ENCODE results near the gene RAB20. TPM values are rescaled to one million over a fixed set of nuclear protein-coding genes. Genes with fewer than 3 reads are reported as not detected.
"Not testable (repeated sequence)": the region's sequence is repeated elsewhere in the genome, so short reads cannot be mapped to it uniquely, and the experiment has no call there.

The RAB20 gene
- total RNA-seq, 1 donor from 2014 or later = 13.8 TPM

DNA sequence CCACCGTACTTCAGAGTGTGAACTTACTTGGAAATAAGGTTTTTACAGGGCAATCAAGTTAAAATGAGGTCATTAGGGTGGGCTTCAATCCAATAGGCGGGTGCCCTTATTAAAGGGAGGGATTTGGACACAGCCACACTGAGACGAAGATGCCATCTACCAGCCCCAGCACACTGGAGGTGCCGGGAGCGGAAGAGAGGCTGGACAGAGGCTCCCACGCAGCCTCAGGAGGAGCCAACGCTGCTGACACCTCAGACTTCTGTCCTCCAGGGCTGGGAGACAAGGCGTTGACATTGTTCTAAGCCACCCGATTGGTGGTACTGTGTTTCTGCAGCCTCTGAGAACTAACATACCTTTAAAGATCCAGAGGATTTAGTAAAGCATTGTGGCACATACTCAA is 12.6 kb upstream of the RAB20 start:
- DNase-seq = no peak
- intact Hi-C loops (cut with micrococcal nuclease) = no loop called here
- H3K36me3 ChIP-seq = no peaks in the 10 kb centered on the region
- H3K27me3 ChIP-seq (ENCODE audit: low read depth) = peaks cover 40% of the 10 kb centered on the region
- H3K9me3 ChIP-seq (replicated peaks) = no peaks in the 10 kb centered on the region
- H3K27ac ChIP-seq (replicated peaks) = no peak overlapping the region
- no peak overlapping the region for H3K4me3 ChIP-seq
- no peaks in the 10 kb centered on the region for H3K4me1 ChIP-seq
- TF ChIP-seq, protein P1, sequence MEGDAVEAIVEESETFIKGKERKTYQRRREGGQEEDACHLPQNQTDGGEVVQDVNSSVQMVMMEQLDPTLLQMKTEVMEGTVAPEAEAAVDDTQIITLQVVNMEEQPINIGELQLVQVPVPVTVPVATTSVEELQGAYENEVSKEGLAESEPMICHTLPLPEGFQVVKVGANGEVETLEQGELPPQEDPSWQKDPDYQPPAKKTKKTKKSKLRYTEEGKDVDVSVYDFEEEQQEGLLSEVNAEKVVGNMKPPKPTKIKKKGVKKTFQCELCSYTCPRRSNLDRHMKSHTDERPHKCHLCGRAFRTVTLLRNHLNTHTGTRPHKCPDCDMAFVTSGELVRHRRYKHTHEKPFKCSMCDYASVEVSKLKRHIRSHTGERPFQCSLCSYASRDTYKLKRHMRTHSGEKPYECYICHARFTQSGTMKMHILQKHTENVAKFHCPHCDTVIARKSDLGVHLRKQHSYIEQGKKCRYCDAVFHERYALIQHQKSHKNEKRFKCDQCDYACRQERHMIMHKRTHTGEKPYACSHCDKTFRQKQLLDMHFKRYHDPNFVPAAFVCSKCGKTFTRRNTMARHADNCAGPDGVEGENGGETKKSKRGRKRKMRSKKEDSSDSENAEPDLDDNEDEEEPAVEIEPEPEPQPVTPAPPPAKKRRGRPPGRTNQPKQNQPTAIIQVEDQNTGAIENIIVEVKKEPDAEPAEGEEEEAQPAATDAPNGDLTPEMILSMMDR (IDR thresholded peaks at IDR 0.05; ENCODE audit: borderline replicate concordance) = no peak

DNA sequence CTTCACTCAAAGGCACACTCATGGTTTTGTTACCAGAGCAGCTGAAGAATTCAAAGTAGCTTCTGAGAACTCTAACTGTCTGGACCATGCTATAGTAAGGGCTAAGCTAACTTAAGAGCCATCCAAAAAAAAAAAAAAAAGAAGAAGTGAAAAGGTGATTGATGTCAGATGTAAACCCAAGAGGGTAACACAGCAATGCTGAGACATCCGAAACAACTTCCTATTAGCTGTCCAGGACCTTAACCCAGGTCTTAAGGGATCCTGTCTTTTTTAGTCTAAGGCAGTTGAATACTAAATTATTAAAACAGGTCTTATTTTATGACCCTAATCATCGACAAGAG is 11.2 kb upstream of the RAB20 start:
- Histone ChIP-seq H3K4me3 (no peak overlapping the region), H3K9me3 (replicated peaks) (no peaks in the 10 kb centered on the region), H3K27ac (replicated peaks) (no peak overlapping the region), H3K36me3 (no peaks in the 10 kb centered on the region), H3K4me1 (no peaks in the 10 kb centered on the region), H3K27me3 (ENCODE audit: low read depth) (peaks cover 40% of the 10 kb centered on the region)
- intact Hi-C loops (cut with micrococcal nuclease) = no loop called here
- DNase-seq = no peak
- TF ChIP-seq, protein P1 (IDR thresholded peaks at IDR 0.05; ENCODE audit: borderline replicate concordance) = no peak

DNA sequence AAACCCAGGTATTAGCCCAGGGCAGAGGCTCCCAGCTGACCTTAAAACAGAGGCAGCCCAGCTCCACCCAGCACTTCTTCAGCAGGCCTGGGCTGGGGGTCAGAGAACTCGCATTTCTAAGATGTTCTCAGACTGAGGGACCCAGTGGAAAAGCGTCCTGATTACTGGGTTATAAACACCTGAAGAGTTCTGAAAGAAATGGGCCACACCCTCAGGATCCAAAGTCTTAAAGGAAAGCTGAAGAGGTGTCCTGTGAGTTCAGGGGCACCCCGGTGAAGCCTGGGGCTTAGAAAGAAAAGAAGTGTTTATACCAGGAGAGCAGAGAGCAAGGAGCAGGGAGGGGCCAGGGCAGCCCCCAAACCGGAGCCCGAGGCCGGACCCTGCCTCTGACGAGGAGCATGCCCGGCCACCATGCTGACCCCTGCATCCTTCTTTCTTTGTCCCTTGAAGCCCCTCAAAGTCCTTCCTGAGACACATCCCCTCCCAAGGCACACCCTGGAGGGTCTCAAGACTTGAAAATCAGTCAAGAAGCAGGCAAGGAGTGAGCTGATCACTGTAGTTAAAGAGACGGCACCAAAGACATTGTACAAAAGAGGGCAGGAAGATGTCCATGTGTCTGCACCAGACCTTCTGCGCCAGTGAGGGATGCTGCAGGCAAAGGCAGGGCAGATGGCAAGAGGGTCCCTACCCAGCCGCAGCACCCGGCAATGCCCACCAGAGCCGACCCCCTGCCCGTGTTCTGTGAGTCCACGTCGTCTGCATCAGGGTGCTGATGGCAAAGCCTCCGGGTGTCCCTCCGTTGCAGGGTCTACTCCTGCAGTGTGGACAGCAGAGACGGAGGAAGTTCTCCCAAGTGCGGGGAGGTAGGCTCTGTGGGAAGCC is 10.6 kb upstream of the RAB20 start:
- TF ChIP-seq, protein P1 (IDR thresholded peaks at IDR 0.05; ENCODE audit: borderline replicate concordance) = no peak
- peaks cover 37% of the 10 kb centered on the region for H3K27me3 ChIP-seq (ENCODE audit: low read depth)

DNA sequence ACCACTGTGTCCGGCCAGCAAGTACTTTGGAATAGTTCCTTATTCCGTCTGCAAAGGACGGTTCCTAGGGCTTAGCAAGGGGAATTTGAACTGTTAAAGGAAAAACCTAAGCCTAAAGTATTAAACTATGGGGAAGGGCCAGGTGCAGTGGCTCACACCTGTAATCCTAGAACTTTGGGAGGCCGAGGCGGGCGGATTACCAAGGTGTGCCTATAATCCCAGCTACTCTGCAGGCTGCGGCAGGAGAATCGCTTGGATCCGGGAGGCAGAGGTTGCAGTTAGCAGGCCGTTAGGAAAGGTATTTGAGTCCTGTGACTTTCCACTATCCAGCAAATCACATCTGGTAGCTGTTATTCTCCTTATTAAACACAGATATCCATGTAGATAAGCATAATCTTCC is 9.4 kb upstream of the RAB20 start:
- intact Hi-C loops (cut with micrococcal nuclease) = no loop called here
- no peak overlapping the region for H3K27ac ChIP-seq (replicated peaks)
- TF ChIP-seq, protein P1 (IDR thresholded peaks at IDR 0.05; ENCODE audit: borderline replicate concordance) = no peak
- peaks cover 32% of the 10 kb centered on the region for H3K27me3 ChIP-seq (ENCODE audit: low read depth)
- H3K9me3 ChIP-seq (replicated peaks) = no peaks in the 10 kb centered on the region
- H3K4me3 ChIP-seq = no peak overlapping the region
- H3K36me3 ChIP-seq = no peaks in the 10 kb centered on the region
- no peaks in the 10 kb centered on the region for H3K4me1 ChIP-seq
- DNase-seq = no peak

More for the DNA sequence above, 10.6 kb upstream of the RAB20 start:
- DNase-seq = no peak
- H3K9me3 ChIP-seq (replicated peaks) = no peaks in the 10 kb centered on the region
- intact Hi-C loops (cut with micrococcal nuclease) = no loop called here
- no peaks in the 10 kb centered on the region for H3K36me3 ChIP-seq
- no peak overlapping the region for H3K4me3 ChIP-seq
- no peaks in the 10 kb centered on the region for H3K4me1 ChIP-seq
- H3K27ac ChIP-seq (replicated peaks) = no peak overlapping the region

DNA sequence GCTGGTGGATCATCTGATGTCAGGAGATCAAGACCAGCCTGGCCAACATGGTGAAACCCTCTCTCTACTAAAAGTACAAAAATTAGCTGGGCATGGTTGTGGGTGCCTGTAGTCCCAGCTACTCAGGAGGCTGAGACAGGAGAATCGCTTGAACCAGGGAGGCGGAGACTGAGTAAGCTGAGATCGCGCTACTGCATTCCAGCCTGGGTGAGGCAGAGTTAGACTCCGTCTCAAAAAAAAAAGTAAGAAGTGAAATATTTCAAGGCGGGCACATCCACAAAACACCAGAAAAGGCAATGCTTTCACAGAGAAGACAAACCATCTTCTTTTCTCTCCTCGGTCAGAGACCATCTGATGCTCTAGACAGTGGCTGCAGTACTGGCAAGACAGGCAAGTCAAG is 8.4 kb upstream of the RAB20 start:
- DNase-seq; H3K4me1 ChIP-seq; H3K27ac ChIP-seq (replicated peaks); H3K9me3 ChIP-seq (replicated peaks); intact Hi-C loops (cut with micrococcal nuclease); H3K36me3 ChIP-seq; H3K4me3 ChIP-seq: not testable (repeated sequence)
- H3K27me3 ChIP-seq (ENCODE audit: low read depth) = peaks cover 23% of the 10 kb centered on the region

DNA sequence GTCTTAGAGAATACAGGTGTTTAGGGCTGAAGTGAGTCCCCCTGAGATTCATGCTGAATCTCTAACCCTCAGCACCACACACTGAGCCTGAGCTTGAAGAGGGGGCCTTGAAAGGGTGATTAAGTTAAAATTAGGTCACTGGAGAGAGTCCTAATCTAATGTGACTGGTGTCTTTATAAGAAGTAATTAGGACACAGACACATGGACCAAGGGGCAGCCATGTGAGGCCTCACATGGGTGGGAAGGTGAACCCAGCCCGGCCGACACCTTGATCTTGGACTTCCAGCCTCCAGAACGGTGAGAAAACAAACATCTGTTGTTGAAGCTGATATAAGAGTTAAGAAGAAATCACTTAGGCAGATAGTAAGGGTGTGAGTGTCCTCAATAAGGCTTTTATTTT is 7.1 kb upstream of the RAB20 start:
- Histone ChIP-seq H3K9me3 (replicated peaks) (no peaks in the 10 kb centered on the region), H3K4me3 (no peak overlapping the region), H3K27ac (replicated peaks) (no peak overlapping the region), H3K36me3 (no peaks in the 10 kb centered on the region), H3K4me1 (peaks cover under 1% of the 10 kb centered on the region), H3K27me3 (ENCODE audit: low read depth) (peaks cover 21% of the 10 kb centered on the region)
- intact Hi-C loops (cut with micrococcal nuclease) = no loop called here
- TF ChIP-seq, protein P1 (IDR thresholded peaks at IDR 0.05; ENCODE audit: borderline replicate concordance) = no peak
- DNase-seq = no peak

Data from left ventricle myocardium inferior (tissue), 1 donor.